Activated CD4-positive, alpha-beta T cell treated with anti-CD3 and anti-CD28 coated beads, Interleukin-2, amount 50 U/mL, for 1 hour (primary cell): ENCODE data around the gene DPH1.
"Not testable (repeated sequence)": the region's sequence is repeated elsewhere in the genome, so short reads cannot be mapped to it uniquely, and the experiment has no call there.

Source experiments
- DNase-seq: peaks from one replicate; pipeline ENCODE4 v3.0.0-alpha.2; 2020

DPH1 gene

DNA sequence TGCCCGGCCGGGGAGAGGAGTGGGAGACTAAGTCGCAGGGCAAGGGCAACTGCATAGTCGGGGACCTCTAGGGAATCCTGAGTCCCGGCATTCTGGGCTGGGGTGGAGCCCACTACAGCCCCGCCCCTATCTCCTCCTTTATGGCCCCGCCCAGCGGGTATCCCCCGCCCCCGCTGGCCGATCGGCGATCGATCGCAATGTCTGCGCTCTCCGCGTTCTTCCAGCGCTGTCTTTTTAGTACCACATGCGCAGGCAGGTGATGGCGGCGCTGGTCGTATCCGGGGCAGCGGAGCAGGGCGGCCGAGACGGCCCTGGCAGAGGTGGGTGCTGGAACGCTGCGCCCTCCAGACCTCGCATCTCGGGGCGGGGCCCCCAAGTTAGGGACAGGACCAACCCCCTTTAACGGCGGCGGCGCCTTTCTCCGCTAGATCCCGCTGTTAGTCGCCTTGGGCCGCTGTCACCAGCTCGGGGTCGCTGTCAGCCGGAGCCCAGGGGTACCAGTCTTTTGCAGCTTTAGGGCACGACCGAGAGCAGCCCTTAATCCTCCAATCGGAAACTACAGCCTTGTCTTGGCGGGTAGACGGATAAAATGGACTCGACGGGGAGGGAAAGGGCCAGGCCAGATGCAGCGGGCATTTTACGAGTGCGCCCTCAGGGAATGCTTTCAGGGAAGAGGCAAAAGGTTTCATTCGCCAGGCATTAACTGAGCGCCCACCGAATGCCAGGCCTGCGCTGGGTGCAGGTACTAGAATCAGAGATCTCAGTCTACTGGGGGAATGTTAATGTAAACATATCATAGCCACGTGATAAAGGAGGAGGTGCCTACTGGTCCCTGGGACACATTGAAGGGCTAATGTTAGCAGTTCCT is at the start of gene DPH1:
Gene DPH1, plus strand, starts transcription at position 243 of the 868 bp plus-strand sequence. Its CDS starts 17 bp downstream, at position 260.
- DNase-seq = peak; percentile 82

DNA sequence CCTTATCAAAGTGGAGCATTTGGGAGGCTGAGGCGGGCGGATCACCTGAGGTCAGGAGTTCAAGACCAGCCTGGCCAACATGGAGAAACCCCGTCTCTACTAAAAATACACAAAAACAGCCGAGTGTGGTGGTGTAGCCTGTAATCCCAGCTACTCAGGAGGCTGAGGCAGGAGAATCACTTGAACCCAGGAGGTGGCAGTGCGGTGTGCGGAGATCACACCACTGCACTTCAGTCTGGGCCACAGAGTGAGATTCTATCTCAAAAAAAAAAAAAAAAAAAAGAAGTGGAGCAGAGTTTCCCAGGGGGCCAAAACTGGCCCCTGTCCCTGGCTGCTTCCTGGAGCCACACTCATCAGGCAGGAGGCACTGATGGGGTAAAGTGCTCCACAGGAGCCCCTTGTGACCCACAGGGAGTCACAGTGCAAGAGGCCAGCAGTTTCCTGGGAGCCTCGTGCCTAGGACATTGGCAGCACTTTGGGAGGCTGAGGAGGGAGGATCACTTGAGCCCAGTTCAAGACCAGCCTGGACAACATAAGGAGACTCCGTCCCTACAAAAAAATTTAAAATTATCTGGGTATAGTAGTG is 49.2 kb upstream of the DPH1 start:
- no peak for DNase-seq

DNA sequence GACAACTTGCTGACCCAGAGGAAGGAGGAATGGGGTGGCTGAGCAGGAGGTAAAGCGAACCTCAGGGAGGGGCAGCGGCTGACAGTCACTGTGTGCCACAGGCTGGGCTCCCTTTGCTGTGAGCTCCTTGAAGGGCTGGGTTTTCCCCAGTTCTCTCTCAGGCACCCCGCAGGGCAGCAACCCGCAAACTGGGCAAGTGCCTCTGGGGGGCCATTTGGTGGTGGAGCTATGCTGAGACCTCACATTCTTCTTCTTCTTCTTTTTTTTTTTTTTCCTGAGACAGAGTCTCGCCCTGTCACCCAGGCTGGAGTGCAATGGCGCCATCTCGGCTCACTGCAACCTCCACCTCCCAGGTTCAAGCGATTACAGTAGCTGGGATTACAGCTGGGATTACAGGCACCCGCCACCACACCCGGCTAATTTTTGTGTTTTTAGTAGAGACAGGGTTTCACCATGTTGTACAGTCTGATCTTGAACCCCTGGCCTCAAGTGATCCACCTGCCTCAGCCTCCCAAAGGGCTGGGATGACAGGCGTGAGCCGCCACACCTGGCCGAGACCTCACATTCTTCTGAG is 47.1 kb upstream of the DPH1 start:
- not testable (repeated sequence) for DNase-seq

DNA sequence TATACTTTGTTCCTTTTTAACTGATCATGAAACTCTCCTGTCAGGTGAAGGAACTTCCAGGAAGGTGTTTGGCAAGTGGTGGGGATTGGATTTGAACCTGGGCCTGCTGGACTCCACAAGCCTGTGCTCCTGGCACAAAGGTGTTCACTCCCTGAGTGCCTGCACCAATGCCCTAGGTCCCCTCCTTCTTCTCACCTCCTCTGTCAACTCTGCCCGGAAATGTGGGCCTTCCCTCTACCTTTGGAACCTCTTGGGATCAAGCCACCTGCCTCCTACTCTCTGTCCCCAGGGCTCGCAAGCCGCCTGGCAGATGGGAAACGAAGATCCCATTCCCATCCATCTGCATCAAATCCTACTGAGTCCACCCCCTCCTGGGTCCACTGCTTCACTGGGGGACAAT is 44.9 kb upstream of the DPH1 start:
- DNase-seq = no peak

DNA sequence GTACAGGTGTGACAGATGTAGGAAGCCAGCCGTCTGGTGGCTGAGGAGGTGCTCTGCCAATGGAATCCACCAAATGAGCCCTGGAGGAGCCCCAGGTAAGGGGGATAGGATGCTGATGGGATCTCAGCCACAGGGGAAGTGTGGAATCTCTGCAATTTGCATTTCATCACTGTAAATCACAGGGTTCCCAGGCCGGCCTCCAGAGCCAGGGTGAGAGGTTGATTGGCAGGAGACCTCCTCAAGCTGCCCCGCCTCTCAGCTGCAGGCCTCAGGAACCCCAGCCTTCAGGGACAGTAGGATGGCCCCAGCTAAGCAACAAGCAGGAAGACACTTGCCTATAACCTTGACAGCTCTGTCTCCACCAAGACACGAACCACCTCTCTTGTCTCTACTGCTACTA is 44.3 kb upstream of the DPH1 start:
- no peak for DNase-seq

DNA sequence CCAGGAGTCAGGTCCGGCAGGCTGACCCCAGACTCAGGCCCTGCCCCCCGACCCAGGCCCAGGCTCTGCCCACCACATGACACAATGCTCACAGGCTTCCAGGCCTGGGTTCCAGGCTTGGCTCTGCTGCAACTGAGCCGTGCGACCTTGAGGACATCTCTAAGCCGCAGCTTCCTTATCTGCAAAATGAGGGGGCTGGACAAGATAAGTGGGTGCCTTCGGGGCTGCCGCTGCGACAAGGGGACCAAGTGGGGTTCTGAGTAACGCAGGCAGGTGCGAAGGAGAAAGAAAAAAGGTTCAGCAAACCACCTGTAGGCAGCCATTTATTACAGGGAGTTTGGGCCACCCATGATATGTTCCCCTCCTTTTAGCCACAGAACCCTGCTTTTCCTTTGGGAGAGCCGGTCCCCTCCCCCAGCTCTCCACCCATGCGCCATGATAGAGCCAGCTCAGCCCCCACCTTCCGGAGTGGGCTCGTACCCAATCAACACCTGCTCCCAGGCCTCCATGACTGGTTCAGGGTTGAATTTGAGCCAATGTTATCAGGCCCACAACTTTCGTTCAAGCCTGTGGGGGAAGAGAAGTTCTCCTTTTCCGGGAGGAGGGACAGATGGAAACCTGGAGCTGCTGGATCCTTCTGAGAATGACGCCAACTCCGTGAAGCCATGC is 43.0 kb upstream of the DPH1 start:
- DNase-seq = no peak

DNA sequence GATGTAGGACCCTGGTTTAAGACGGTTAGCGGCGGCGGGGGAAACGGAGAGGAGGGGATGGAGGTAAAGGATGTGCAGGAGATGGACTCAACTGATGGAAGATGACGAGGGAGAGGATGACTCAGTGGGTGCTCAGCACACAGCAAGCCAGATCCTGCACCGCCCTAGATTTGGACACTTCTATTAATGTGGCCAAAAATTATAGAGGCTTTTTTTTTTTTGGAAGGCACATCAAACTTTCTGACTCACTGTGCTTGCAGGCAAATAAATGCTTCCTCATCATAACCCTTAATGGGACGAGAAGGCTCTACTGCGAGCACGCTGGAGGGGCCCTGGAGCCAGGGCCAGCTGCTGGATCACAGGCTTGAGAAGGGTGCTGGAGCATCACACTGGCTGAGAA is 40.8 kb upstream of the DPH1 start:
- DNase-seq = no peak

DNA sequence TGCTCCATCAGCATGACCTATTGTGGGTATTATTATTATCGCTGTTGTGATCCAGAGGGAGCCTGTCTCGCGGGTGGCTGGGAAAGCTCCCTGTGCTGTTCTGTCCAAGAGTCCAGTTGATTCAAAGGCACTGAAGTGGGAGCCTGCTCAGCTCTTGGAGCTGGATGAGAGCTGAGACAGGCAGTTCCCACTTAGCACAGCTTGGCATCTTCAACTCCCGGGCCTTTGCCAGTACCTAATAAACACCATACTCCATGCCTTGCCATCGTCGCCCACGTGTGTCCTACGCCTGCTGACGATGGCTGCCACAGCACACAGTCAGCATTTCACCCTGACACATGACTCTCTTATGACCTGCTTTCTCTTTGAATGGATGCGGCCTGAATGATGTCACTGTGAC is 37.4 kb upstream of the DPH1 start:
- DNase-seq = no peak

DNA sequence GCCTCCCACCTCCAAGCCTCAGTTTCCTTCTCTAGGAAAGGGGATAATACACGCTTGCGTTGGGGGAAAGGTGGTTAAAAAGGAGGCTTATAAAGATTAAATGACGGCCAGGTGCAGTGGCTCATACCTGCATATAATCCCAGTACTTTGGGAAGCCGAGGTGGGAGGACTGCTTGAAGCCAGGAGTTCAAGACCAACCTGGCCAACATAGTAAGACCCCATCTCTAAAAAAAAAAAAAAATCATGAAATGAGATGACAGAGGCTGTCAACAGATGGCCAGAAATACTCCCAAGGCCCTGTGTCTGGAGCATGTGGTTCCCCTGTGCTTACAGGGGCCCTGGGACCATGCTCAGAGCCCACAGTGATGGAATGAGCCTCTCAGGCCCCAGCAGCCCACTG is 35.2 kb upstream of the DPH1 start:
- no peak for DNase-seq

DNA sequence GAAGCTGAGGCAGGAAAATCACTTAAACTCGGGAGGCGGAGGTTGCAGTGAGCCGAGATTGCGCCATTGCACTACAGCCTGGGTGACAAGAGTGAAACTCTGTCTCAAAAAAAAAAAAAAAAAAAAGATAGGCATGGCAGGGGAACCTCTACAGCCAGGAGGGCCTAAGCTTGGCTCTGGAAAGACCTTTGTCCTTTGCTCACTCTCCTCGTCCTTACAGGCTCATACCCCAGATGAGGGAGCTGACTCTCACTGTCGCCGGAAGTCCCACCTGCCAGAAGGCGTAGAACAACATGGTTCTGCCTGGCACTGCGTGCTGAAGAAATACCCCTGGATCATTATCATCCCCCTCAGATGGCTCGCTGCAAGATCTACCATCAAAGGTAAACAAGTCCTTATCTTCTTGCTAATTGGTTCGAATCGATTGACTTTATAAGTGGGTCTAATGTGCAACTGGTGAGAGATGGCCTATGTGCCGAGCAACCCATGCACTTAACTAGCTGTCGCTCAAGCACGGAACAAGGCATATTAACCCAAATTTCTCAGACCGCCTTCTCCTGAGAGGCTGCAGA is 34.5 kb upstream of the DPH1 start:
- no peak for DNase-seq

DNA sequence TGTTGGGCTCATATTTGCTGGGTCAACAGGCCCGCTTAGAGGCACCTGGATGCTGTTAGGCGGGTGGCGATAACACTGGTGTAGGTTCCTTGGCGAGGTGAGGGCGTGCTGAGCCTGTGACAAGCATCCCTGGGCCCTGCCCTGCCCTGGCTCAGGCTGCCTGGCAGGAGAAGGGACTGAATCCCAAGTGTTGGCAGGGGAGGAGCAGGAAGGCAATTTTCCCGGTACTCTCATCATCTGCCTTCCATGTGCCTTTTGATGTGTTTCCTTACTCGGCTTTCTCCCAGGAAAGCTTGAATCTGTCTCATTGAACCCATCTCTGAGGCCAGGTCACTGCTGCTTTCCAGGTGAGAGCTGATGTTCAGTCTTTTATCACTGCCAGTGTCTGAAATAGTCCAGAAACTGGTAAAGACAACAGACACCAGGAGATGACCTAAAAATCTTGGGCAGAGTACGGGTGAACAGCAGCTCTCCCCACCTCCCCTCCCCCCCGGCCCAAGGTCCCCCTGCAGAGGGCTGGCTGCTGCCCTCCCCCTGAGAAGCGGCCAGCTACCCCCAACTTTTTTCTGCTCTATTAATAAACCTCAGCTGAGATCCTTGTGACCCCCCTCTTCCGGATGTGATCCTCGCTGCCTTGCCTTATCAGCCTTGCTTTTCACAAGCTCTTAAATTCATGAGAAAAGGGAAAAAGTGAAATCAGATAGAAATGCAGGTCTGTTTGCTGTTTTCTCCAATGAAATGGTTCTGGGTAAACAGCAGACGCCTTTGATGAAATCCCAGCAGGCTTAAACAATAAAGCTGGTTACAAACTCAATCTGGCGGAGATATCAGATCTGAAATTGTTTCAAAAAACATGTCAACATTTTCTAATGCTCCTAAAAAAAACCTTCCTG is 33.8 kb upstream of the DPH1 start:
- DNase-seq = no peak

DNA sequence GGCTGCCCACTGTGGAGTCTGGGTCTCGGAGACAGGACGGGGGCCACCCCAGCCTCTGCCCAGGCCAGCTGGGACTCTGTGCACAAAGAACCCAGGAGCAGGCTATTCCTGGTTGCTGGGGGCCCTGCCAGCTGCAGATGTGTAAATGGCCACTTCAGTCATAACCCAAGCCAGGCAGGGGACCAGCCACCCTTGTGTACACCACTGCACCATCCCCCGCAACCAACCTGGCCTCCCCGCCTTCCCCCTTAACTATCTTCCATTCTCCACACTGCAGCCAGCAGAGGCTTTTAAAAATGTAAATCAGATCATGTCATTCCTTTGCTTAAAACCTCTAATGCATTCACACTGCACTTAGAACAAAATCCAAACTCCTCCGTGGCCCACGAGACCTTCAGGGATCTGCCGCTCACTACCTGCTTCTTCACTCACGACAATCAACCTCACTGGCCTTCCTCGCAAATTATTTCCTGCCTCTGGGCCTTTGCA is 33.1 kb upstream of the DPH1 start:
- no peak for DNase-seq

DNA sequence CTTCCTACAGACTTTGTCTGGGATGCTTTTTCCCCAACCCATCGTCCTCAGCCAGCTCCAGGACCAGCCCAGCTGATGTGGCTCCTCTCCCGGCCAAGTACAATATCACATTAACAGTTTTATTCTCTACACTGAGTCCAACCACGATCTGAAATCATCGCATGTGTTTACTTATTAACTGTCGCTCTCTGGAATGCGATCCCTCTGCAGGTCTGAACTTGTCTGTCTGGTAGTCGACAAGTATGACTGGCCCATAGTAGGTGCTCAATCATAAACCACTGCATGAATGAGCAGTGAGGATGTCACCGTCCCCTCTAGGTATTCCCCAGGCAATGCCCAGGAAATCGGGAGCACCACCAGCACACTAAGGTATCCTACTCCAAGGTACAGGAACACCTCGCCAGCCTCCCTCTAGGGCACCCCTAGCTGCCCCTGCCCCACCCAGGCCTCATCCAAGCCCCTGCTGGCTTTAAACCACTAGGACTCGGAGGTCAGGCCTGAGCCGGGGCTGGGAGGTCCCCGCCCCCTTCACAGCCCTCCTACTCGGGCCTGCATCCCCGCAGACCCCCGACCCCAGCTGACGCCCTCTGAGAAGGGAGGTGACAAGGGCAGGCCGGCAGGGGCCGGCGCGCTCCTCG is 32.5 kb upstream of the DPH1 start:
- no peak for DNase-seq

DNA sequence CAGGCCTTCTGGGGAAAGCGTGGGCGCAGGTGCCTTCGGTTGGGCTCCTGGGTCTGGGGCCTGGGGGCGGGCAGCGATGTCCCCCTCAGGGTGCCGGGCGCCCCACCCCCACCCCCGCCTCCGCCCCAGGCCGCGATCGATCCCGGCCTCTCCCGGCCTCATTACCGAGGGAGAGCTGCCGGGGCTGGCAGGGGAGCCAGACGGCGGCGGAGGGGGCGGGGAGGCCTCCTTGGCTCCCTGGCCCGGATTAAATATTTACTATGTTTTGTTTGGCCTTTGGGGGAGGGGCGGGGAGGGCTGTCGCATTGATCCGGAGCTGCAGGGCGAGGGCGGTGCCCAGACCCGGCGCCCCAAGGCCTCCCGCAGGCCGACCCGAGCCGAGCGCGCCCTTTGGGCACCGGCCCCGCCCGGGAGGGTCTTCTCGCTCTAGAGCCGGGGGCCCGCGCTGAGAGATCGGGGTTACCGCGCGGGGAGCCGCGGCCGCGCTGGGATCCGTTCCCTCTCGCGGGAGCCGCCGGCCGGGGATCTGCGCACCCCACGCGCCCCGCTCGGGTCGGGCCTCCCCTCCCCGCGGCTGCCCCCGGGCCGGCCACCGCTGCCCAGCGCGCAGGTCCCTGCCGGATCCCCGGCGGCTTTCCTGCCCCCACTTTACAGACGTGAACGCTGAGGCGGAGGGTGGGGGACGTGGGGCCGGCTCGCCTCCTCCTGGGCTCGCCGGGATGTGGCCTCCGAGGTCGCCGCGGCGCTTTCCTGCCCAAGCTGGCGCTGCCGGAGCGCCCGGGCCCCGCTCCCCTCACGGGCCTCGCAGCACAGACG is 31.8 kb upstream of the DPH1 start:
- no peak for DNase-seq

DNA sequence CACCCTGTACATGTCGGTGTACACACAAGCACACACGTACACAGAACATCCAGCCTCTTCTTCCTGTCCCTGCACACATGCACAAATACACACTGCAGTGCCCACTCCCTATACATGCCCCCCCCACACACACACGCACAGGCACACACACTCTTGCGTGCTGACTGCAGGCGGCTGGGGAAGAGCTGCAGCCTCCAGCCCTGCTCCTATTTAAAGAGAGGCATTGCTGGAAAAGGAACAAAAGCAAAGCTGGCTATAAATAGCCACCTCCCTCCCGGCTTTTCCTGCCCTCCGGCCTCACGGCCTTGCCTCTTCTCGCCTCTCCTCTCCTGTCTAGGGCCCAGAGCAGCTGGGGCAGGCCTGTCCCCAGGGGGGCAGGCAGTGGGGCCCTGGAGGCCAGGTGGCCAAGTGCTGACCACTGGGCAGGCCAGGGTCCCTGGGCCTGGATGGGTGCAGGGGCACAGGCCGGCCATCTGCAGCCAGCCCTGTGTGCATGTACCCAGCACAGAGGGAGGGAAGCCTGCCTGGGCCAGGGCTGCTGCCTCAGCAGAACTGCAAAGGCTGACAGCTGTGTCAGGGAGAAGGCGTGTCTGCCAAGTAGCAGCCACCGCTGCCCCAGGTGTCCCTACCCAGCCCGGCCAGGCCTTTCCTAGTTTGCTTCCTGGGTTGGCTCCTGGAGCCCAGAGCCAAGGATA is 30.2 kb upstream of the DPH1 start:
- DNase-seq = no peak

DNA sequence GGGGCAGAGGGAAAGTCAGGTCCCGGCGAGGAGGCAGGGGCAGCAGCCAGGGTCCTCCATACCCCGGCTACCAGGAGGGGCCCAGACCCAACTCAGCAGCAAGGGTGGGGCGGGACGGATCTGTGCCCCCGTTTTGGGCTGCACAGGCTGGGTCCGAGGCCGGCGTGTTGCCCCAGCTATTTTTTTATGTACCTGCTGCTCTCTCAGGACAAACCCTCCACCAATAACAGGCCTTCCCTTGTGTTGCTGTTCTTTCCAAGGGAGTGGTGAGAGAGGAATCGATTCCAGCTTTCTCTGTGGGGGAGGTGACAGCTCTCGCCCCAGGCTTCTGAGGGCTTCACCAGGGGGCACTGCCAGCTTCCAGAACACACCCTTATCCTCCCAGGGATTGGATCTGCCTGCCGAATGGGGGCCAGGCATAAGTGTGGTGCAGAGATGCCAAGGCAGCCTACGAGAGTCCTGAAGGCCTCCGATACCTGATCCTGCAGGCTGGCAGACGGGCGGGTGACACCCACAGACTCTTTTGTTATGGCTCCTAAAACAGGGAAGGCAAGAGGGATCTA is 27.1 kb upstream of the DPH1 start:
- DNase-seq = no peak

DNA sequence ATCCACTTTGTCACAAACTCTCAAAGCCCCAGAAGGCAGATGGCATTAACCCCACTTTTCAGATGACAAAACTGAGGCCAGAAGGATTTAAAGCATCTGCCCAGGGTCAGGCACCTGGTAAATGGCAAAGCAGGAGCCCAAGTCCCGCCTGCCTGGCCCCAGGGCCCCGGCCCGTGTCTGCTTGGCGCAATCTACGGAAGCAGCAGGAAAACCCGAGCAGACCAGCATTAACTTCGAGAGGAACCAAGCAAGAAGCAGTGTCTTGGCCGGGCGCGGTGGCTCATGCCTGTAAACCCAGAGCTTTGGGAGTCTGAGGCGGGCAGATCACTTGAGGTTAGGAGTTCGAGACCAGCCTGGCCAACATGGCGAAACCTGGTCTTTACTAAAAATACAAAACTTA is 26.4 kb upstream of the DPH1 start:
- no peak for DNase-seq

DNA sequence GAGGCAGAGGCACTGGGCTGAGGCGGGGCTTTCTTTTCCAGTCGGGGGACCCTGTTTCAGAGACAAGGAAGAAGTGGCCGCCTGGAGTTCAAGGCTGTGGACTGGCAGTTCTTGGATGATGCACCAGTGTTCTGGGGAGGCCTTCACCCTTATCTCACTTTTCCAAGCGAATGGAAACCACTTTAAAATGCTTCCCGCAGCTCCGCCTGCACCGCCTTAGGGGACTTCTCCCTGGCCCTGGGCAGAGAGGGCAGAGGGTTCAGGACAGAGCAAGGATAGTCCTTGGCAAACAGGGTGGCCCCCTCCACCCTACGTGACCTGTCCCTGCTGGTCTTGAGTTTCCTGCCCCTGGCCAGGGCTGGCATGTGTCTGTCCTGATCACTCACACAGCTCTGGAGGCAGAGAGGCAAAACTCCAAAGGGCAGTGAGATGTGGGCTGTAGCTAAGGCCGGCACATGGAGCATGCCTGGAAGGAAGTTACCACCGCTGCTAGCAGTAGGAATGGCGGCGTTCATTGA is 25.5 kb upstream of the DPH1 start:
- no peak for DNase-seq

DNA sequence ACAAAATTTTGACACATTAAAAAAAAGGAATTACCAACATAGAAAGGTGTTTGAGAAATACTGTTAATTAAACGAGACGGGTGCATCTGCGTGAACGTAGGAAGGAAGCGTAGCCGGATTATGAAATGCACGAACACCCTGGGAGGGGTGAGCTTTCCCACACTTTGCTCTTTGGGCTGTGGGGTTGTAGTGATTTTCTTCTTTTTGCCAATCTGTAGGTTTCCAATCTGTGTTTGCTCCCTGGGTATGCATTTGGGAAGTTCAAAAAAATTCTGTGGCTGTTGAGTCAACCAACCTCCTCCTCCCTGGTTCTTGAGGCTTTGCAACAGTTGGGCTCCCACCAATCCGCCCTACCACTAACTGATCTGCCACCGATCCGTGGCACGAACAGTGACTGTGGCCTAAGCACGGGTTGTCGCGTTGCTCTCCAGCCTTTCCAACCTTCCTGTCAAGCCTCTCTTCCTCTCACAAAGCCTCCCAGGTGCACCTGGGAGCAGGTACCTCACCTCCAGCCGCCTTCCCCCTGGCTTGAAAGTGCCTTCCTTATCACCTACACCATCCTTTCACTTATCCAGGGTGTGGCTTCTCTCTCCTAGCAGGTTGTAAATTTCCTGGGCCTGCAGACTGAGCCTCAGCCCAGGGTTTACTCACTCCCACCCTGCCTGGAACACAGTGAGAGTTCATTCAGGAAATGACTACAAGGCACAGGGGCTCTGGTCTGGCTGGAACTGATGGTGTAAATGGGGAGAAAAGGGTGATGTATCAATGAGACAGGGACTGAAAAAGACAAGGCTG is 21.4 kb upstream of the DPH1 start:
- no peak for DNase-seq
